ENCODE data around the gene MYH7.
"Not testable (repeated sequence)": the region's sequence is repeated elsewhere in the genome, so short reads cannot be mapped to it uniquely, and the experiment has no call there.

The MYH7 gene

GRCh38 chr14:23435543-23436326 is at the start of gene MYH7:
Gene MYH7, minus strand, starts transcription at chr14:23435660. Its CDS starts 1,928 bp downstream, at chr14:23433732.
- DNase-seq: no peak

- DNase-seq: no peak
These were observed 47.9 kb upstream of the MYH7 start for GRCh38 chr14:23483236-23483854.

GRCh38 chr14:23482823-23483148 is 47.3 kb upstream of the MYH7 start:
- no peak for DNase-seq

GRCh38 chr14:23481979-23482822 is 46.7 kb upstream of the MYH7 start:
- no peak for DNase-seq

GRCh38 chr14:23481362-23481970 is 46.0 kb upstream of the MYH7 start:
- no peak for DNase-seq

- DNase-seq: peak; percentile 65 to 83
These were observed 42.8 kb upstream of the MYH7 start for GRCh38 chr14:23478109-23478759.

- DNase-seq: no peak
These were observed 35.5 kb upstream of the MYH7 start for GRCh38 chr14:23470947-23471346.

GRCh38 chr14:23469906-23470403 is 34.5 kb upstream of the MYH7 start:
- DNase-seq: no peak

- DNase-seq: peak; percentile 97 to 99
These were observed 33.9 kb upstream of the MYH7 start, which contains the start of gene NGDN for GRCh38 chr14:23469127-23469905. Gene NGDN, plus strand, starts transcription at chr14:23469703. Its CDS starts 13 bp downstream, at chr14:23469716.

- no peak for DNase-seq
These were observed 33.3 kb upstream of the MYH7 start for GRCh38 chr14:23468704-23469126.

- DNase-seq: no peak
These were observed 29.8 kb upstream of the MYH7 start for GRCh38 chr14:23465261-23465660.

- DNase-seq: no peak
These were observed 29.2 kb upstream of the MYH7 start for GRCh38 chr14:23464700-23465099.

- DNase-seq: no peak
These were observed 25.5 kb upstream of the MYH7 start for GRCh38 chr14:23460960-23461359.

GRCh38 chr14:23457587-23458445 is 22.4 kb upstream of the MYH7 start:
- no peak for DNase-seq

GRCh38 chr14:23456883-23457586 is 21.6 kb upstream of the MYH7 start:
- DNase-seq: not testable (repeated sequence)

GRCh38 chr14:23454445-23454856 is 19.0 kb upstream of the MYH7 start:
- no peak for DNase-seq

- DNase-seq: no peak
These were observed 16.8 kb upstream of the MYH7 start for GRCh38 chr14:23452237-23452636.

- no peak for DNase-seq
These were observed 14.9 kb upstream of the MYH7 start for GRCh38 chr14:23450379-23450778.

- DNase-seq: no peak
These were observed 13.9 kb upstream of the MYH7 start for GRCh38 chr14:23449314-23449713.

Data from CD4-positive, alpha-beta T cell treated with Interferon alpha-2 for 1 hour (primary cell).